AG04449 (cell line): ENCODE measurements around the gene BABAM2.
A peak's percentile ranks its signal among the peaks of the same experiment; 100 is the strongest.

Source experiments
- CTCF ChIA-PET: fragments of 350-600 bp; formaldehyde crosslinking; extraction: SDS; loops from one replicate; lab custom pipeline; 2021; ENCODE audit warnings: antibody characterized with exemption; lab: Yijun Ruan, JAX
- POLR2A ChIA-PET: fragments of 400-600, 350-600 bp; formaldehyde crosslinking; extraction: SDS; loops from one replicate; lab custom pipeline; 2020; ENCODE audit warnings: antibody characterized with exemption, inconsistent platforms; lab: Yijun Ruan, JAX
- DNase-seq: peaks from one replicate; pipeline ENCODE4 v3.0.0-alpha.2; 2010; ENCODE audit warnings: low read depth, low spot score
- H3K4me3 ChIP-seq: 2 replicates; pipeline ENCODE4 v1.5.1; 2011; ENCODE audit warnings: low read depth, mild to moderate bottlenecking, control low read depth, low read length
- CTCF ChIP-seq: IDR thresholded peaks from one replicate; pipeline ENCODE4 v1.5.1; 2011; ENCODE audit warnings: mild to moderate bottlenecking, moderate library complexity, low read length, control low read depth, inconsistent platforms; ENCODE audit not compliant: insufficient read depth; ENCODE audit errors: missing control alignments

Gene BABAM2

GRCh38 chr2:27988306-27988705 lies 97.8 kb downstream of the BABAM2 start:
- DNase-seq, result no peak
- POLR2A ChIA-PET, result no interaction called here
- H3K4me3 ChIP-seq, result no peak overlapping the region
- no peak for TF ChIP-seq CTCF
- CTCF ChIA-PET, result no interaction called here

GRCh38 chr2:27988718-27989117 lies 98.2 kb downstream of the BABAM2 start:
- no peak overlapping the region for H3K4me3 ChIP-seq
- ChIA-PET CTCF (no interaction called here), POLR2A (no interaction called here)
- TF ChIP-seq CTCF, result no peak
- DNase-seq, result no peak

GRCh38 chr2:27989149-27989548 lies 98.6 kb downstream of the BABAM2 start:
- H3K4me3 ChIP-seq, result no peak overlapping the region
- no peak for DNase-seq
- TF ChIP-seq CTCF, result no peak
- ChIA-PET CTCF (no interaction called here), POLR2A (no interaction called here)

- TF ChIP-seq CTCF, result no peak
- ChIA-PET POLR2A (no interaction called here), CTCF (no interaction called here)
- H3K4me3 ChIP-seq, result no peak overlapping the region
- no peak for DNase-seq
These were observed 99.6 kb downstream of the BABAM2 start for GRCh38 chr2:27990030-27990590.

GRCh38 chr2:27991146-27991545 lies 100.6 kb downstream of the BABAM2 start:
- no peak for DNase-seq
- CTCF ChIA-PET, result interaction anchor here (0.8 to 1.2 kb wide), 4 partner anchors 14 to 405 kb away, joined by 3 read pairs; partner anchors contain the start of gene FOSL2
- no peak for TF ChIP-seq CTCF
- POLR2A ChIA-PET, result no interaction called here
- no peak overlapping the region for H3K4me3 ChIP-seq

GRCh38 chr2:27992787-27993401 lies 102.4 kb downstream of the BABAM2 start:
- POLR2A ChIA-PET, result no interaction called here
- H3K4me3 ChIP-seq, result no peak overlapping the region
- CTCF ChIA-PET, result no interaction called here
- peak; percentile 12 for DNase-seq
- no peak for TF ChIP-seq CTCF
